ENCODE measurements around the gene IL20RA. TPM values are rescaled to one million over a fixed set of nuclear protein-coding genes. Genes with fewer than 3 reads are reported as not detected.
A peak's percentile ranks its signal among the peaks of the same experiment; 100 is the strongest.

The IL20RA gene
- total and polyA plus RNA-seq, 2 of the 13 experiments (the other 11 are each of a cell fraction or from before 2014, with no cell fraction given): not detected

- Histone ChIP-seq H3K4me3 (replicated peaks in 1 of 3; ENCODE audit: insufficient read depth in 1 of 3, low read depth in 2 of 3, low read length in 3 of 3) (peak overlapping the region; percentile 18 to 57 (median 41); a peak in 3 of 6 replicates), H3K27me3 (ENCODE audit: control insufficient read depth in 1 of 2, insufficient read depth in 2 of 2, low read length in 2 of 2) (peaks cover 0 to 55% of the 10 kb centered on the region in 2 experiments; a peak in 4 of 5 replicates), H2AFZ (ENCODE audit: low read length) (no peak overlapping the region), H3K4me1 (ENCODE audit: insufficient read depth, low read length) (peaks cover 5% of the 10 kb centered on the region; the same call in 1 of the 2 replicates), H3K9ac (ENCODE audit: insufficient read depth, low read depth, low read length) (no peak overlapping the region), H3K27ac (ENCODE audit: extremely low read length, insufficient read depth, low read length) (no peak overlapping the region), H4K20me1 (ENCODE audit: insufficient read depth, low read length) (no peaks in the 10 kb centered on the region), H3K4me2 (ENCODE audit: low read depth, low read length) (peak overlapping the region; percentile 63), H3K36me3 (replicated peaks in 1 of 2; ENCODE audit: control insufficient read depth in 1 of 2, insufficient read depth in 2 of 2, low read length in 2 of 2) (no peaks in the 10 kb centered on the region), H3K79me2 (ENCODE audit: insufficient read depth, low read length) (no peaks in the 10 kb centered on the region), H3K9me3 (ENCODE audit: low read length) (no peaks in the 10 kb centered on the region)
- FAIRE-seq (no peak), ATAC-seq (peak; percentile 74), DNase-seq (ENCODE audit: low spot score) (no peak)
- intact Hi-C loops (cut with micrococcal nuclease; ENCODE audit: unreplicated experiment) (no loop called here), in situ Hi-C loops (cut with HindIII; ENCODE audit: extremely low pct_ligation_motif_present, low pct_unique_long_range_greater_than_20kb) (no loop called here)
- CTCF ChIA-PET (ENCODE audit: low intra/inter-chr PET ratio, low total read pairs): no interaction called here
- POLR2A ChIA-PET: no interaction called here
- no TSS peak for BruUV-seq (replicated peaks)
- WGBS (ENCODE audit: low lambda C conversion rate): 17% methylated on average over 38 of the region's 42 CpGs
- TF ChIP-seq ZSCAN31 (CRISPR knock-in tag; IDR thresholded peaks at IDR 0.05; ENCODE audit: low read depth) (no peak), KLF13 (CRISPR knock-in tag; IDR thresholded peaks at IDR 0.05) (no peak), ZSCAN21 (CRISPR knock-in tag; IDR thresholded peaks at IDR 0.05; ENCODE audit: borderline replicate concordance) (no peak), RNF2 (conservative IDR thresholded peaks at IDR 0.05; ENCODE audit: low read depth) (peak; percentile 82), SOX13 (IDR thresholded peaks at IDR 0.05) (0 out of 2 replicates have a peak, but pooled peaks have one; percentile 26), SOX13 (CRISPR knock-in tag; conservative IDR thresholded peaks at IDR 0.05 in 1 of 2, IDR thresholded peaks at IDR 0.05 in 1 of 2) (no peak), CHD2 (IDR thresholded peaks at IDR 0.05; ENCODE audit: low read depth, low read length) (peak; percentile 42; the same call in 1 of the 2 replicates), IRF9 (CRISPR knock-in tag; IDR thresholded peaks at IDR 0.05; ENCODE audit: borderline replicate concordance) (no peak), SCMH1 (CRISPR knock-in tag; IDR thresholded peaks at IDR 0.05; ENCODE audit: borderline replicate concordance) (0 out of 2 replicates have a peak, but pooled peaks have one; percentile 20), CBX2 (IDR thresholded peaks at IDR 0.05; ENCODE audit: low read depth, low read length) (peak; percentile 100), CBX2 (CRISPR knock-in tag; IDR thresholded peaks at IDR 0.05; ENCODE audit: low read depth) (peak; percentile 99), MTF2 (CRISPR knock-in tag; IDR thresholded peaks at IDR 0.05; ENCODE audit: borderline replicate concordance) (peak; percentile 70; the same call in 1 of the 2 replicates), ZNF563 (CRISPR knock-in tag; IDR thresholded peaks at IDR 0.05) (0 out of 2 replicates have a peak, but pooled peaks have one; percentile 43)
- TF ChIP-seq, protein P1, sequence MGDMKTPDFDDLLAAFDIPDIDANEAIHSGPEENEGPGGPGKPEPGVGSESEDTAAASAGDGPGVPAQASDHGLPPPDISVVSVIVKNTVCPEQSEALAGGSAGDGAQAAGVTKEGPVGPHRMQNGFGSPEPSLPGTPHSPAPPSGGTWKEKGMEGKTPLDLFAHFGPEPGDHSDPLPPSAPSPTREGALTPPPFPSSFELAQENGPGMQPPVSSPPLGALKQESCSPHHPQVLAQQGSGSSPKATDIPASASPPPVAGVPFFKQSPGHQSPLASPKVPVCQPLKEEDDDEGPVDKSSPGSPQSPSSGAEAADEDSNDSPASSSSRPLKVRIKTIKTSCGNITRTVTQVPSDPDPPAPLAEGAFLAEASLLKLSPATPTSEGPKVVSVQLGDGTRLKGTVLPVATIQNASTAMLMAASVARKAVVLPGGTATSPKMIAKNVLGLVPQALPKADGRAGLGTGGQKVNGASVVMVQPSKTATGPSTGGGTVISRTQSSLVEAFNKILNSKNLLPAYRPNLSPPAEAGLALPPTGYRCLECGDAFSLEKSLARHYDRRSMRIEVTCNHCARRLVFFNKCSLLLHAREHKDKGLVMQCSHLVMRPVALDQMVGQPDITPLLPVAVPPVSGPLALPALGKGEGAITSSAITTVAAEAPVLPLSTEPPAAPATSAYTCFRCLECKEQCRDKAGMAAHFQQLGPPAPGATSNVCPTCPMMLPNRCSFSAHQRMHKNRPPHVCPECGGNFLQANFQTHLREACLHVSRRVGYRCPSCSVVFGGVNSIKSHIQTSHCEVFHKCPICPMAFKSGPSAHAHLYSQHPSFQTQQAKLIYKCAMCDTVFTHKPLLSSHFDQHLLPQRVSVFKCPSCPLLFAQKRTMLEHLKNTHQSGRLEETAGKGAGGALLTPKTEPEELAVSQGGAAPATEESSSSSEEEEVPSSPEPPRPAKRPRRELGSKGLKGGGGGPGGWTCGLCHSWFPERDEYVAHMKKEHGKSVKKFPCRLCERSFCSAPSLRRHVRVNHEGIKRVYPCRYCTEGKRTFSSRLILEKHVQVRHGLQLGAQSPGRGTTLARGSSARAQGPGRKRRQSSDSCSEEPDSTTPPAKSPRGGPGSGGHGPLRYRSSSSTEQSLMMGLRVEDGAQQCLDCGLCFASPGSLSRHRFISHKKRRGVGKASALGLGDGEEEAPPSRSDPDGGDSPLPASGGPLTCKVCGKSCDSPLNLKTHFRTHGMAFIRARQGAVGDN (CRISPR knock-in tag; IDR thresholded peaks at IDR 0.05): no peak; the same call in 1 of the 2 replicates
- TF ChIP-seq, protein P2, sequence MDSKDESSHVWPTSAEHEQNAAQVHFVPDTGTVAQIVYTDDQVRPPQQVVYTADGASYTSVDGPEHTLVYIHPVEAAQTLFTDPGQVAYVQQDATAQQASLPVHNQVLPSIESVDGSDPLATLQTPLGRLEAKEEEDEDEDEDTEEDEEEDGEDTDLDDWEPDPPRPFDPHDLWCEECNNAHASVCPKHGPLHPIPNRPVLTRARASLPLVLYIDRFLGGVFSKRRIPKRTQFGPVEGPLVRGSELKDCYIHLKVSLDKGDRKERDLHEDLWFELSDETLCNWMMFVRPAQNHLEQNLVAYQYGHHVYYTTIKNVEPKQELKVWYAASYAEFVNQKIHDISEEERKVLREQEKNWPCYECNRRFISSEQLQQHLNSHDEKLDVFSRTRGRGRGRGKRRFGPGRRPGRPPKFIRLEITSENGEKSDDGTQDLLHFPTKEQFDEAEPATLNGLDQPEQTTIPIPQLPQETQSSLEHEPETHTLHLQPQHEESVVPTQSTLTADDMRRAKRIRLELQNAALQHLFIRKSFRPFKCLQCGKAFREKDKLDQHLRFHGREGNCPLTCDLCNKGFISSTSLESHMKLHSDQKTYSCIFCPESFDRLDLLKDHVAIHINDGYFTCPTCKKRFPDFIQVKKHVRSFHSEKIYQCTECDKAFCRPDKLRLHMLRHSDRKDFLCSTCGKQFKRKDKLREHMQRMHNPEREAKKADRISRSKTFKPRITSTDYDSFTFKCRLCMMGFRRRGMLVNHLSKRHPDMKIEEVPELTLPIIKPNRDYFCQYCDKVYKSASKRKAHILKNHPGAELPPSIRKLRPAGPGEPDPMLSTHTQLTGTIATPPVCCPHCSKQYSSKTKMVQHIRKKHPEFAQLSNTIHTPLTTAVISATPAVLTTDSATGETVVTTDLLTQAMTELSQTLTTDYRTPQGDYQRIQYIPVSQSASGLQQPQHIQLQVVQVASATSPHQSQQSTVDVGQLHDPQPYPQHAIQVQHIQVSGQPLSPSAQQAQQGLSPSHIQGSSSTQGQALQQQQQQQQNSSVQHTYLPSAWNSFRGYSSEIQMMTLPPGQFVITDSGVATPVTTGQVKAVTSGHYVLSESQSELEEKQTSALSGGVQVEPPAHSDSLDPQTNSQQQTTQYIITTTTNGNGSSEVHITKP (CRISPR knock-in tag; IDR thresholded peaks at IDR 0.05; ENCODE audit: low read depth): no peak
Measured at GRCh38 chr6:137043710-137044365, 927 bp downstream of the IL20RA start.
